Nephron (organoid): ENCODE data around the gene PCSK9.

Experiments
- H3K27ac Mint-ChIP-seq, 3 experiments: 2 replicates each; pipeline ENCODE4 v1.8.0; 2020; ENCODE audit warnings: mixed read lengths in 3 of 3, mild to moderate bottlenecking in 2 of 3, moderate library complexity in 1 of 3
- H3K27me3 Mint-ChIP-seq: 2 replicates; pipeline ENCODE4 v1.8.0; 2021; ENCODE audit warnings: low read depth, mild to moderate bottlenecking, moderate library complexity, mixed read lengths
- H3K36me3 Mint-ChIP-seq: 2 replicates; pipeline ENCODE4 v1.8.0; 2020; ENCODE audit warnings: low read depth, mixed read lengths
- H3K4me1 Mint-ChIP-seq: 2 replicates; pipeline ENCODE4 v1.8.0; 2020; ENCODE audit warnings: mixed read lengths
- H3K4me3 Mint-ChIP-seq, 3 experiments: 2 replicates each; pipeline ENCODE4 v1.8.0; 2020; ENCODE audit warnings: mild to moderate bottlenecking in 3 of 3, mixed read lengths in 3 of 3, moderate library complexity in 2 of 3
- H3K9me3 Mint-ChIP-seq: 2 replicates; pipeline ENCODE4 v1.8.0; 2020; ENCODE audit warnings: mixed read lengths
- CTCF ChIP-seq, 3 experiments: fragments of 200-600 bp; sonication (generic); IDR thresholded peaks; one replicate each; pipeline ENCODE4 v1.5.0; 2021; ENCODE audit warnings: antibody characterized with exemption in 3 of 3; ENCODE audit not compliant: unreplicated experiment in 3 of 3

The PCSK9 gene

GRCh38 chr1:55056632-55056992 lies 17.3 kb downstream of the PCSK9 start:
- no peak overlapping the region for H3K27ac Mint-ChIP-seq
- H3K4me3 Mint-ChIP-seq, result no peak overlapping the region
- no peaks in the 10 kb centered on the region for H3K9me3 Mint-ChIP-seq
- peaks cover 9% of the 10 kb centered on the region for H3K36me3 Mint-ChIP-seq
- H3K27me3 Mint-ChIP-seq, result peaks cover 5% of the 10 kb centered on the region
- peaks cover 17% of the 10 kb centered on the region for H3K4me1 Mint-ChIP-seq
- TF ChIP-seq CTCF (IDR thresholded peaks at IDR 0.05; ENCODE audit: unreplicated experiment in 3 of 3), result no peak

- Mint-ChIP-seq H3K27me3 (peaks cover 5% of the 10 kb centered on the region), H3K27ac (no peak overlapping the region), H3K4me3 (no peak overlapping the region), H3K36me3 (peaks cover 9% of the 10 kb centered on the region), H3K4me1 (peaks cover 17% of the 10 kb centered on the region), H3K9me3 (no peaks in the 10 kb centered on the region)
- TF ChIP-seq CTCF (IDR thresholded peaks at IDR 0.05; ENCODE audit: unreplicated experiment in 3 of 3), result no peak
Observed at GRCh38 chr1:55057270-55057955, 18.1 kb downstream of the PCSK9 start.

- Mint-ChIP-seq H3K9me3 (no peaks in the 10 kb centered on the region), H3K36me3 (peaks cover 9% of the 10 kb centered on the region), H3K4me1 (peaks cover 17% of the 10 kb centered on the region), H3K4me3 (no peak overlapping the region), H3K27me3 (peaks cover 5% of the 10 kb centered on the region), H3K27ac (no peak overlapping the region)
- TF ChIP-seq CTCF (IDR thresholded peaks at IDR 0.05; ENCODE audit: unreplicated experiment in 3 of 3), result no peak
Observed at GRCh38 chr1:55057956-55058298, 18.6 kb downstream of the PCSK9 start.

- Mint-ChIP-seq H3K4me3 (no peak overlapping the region), H3K27me3 (peaks cover 5% of the 10 kb centered on the region), H3K27ac (no peak overlapping the region), H3K4me1 (peaks cover 16% of the 10 kb centered on the region), H3K9me3 (no peaks in the 10 kb centered on the region), H3K36me3 (peaks cover 9% of the 10 kb centered on the region)
- no peak for TF ChIP-seq CTCF (IDR thresholded peaks at IDR 0.05; ENCODE audit: unreplicated experiment in 3 of 3)
Observed at GRCh38 chr1:55059302-55060132, 20.2 kb downstream of the PCSK9 start.

- TF ChIP-seq CTCF (IDR thresholded peaks at IDR 0.05; ENCODE audit: unreplicated experiment in 3 of 3), result no peak
- Mint-ChIP-seq H3K4me3 (no peak overlapping the region), H3K9me3 (no peaks in the 10 kb centered on the region), H3K36me3 (peaks cover 9% of the 10 kb centered on the region), H3K4me1 (peaks cover 17% of the 10 kb centered on the region), H3K27ac (no peak overlapping the region), H3K27me3 (peaks cover 5% of the 10 kb centered on the region)
Observed at GRCh38 chr1:55060133-55060999, 21.0 kb downstream of the PCSK9 start.
